Measurements from ENCODE around the gene STRN3. TPM values are rescaled to one million over a fixed set of nuclear protein-coding genes. Genes with fewer than 3 reads are reported as not detected.

STRN3 gene
- total RNA-seq, 6 experiments from 2014 or later, result 19.5 to 28.0 (median 21.5) TPM

- H3K27me3 ChIP-seq, result no peaks in the 10 kb centered on the region
- intact Hi-C loops (cut with DNase I), result no loop called here
- H3K9me3 ChIP-seq, result no peaks in the 10 kb centered on the region
- TF ChIP-seq POLR2A (IDR thresholded peaks at IDR 0.05), result peak; percentile 35
- TF ChIP-seq, protein P1, sequence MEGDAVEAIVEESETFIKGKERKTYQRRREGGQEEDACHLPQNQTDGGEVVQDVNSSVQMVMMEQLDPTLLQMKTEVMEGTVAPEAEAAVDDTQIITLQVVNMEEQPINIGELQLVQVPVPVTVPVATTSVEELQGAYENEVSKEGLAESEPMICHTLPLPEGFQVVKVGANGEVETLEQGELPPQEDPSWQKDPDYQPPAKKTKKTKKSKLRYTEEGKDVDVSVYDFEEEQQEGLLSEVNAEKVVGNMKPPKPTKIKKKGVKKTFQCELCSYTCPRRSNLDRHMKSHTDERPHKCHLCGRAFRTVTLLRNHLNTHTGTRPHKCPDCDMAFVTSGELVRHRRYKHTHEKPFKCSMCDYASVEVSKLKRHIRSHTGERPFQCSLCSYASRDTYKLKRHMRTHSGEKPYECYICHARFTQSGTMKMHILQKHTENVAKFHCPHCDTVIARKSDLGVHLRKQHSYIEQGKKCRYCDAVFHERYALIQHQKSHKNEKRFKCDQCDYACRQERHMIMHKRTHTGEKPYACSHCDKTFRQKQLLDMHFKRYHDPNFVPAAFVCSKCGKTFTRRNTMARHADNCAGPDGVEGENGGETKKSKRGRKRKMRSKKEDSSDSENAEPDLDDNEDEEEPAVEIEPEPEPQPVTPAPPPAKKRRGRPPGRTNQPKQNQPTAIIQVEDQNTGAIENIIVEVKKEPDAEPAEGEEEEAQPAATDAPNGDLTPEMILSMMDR (IDR thresholded peaks at IDR 0.05), result no peak
- peak overlapping the region; percentile 98 to 99 (median 98) for H3K27ac ChIP-seq
- ATAC-seq (peak in 3 of 4 donors; percentile 7 to 36 (median 8)), DNase-seq (no peak)
- peaks cover 0 to 6% (median 1%) of the 10 kb centered on the region in 4 donors for H3K36me3 ChIP-seq
- H3K4me3 ChIP-seq, result peak overlapping the region; percentile 92 to 95 (median 93)
- peaks cover 0 to 25% (median 2%) of the 10 kb centered on the region in 4 donors for H3K4me1 ChIP-seq
These were observed 2.1 kb downstream of the STRN3 start for GRCh38 chr14:31024010-31024480.

- Histone ChIP-seq H3K36me3 (peaks cover 0 to 6% (median 1%) of the 10 kb centered on the region in 4 donors), H3K4me3 (no peak overlapping the region), H3K27ac (peak overlapping the region in 1 of 3 donors; percentile 98), H3K27me3 (no peaks in the 10 kb centered on the region), H3K9me3 (no peaks in the 10 kb centered on the region), H3K4me1 (peaks cover 0 to 30% (median 2%) of the 10 kb centered on the region in 4 donors)
- no peak for TF ChIP-seq POLR2A (IDR thresholded peaks at IDR 0.05)
- no peak for ATAC-seq
- intact Hi-C loops (cut with DNase I), result no loop called here
- no peak for DNase-seq
- 52% methylated on average over 2 of the region's 2 CpGs for WGBS (ENCODE audit: insufficient coverage, low coverage, low lambda C conversion rate, missing lambda C conversion rate)
These were observed 3.8 kb downstream of the STRN3 start for GRCh38 chr14:31022386-31022785.

DNA sequence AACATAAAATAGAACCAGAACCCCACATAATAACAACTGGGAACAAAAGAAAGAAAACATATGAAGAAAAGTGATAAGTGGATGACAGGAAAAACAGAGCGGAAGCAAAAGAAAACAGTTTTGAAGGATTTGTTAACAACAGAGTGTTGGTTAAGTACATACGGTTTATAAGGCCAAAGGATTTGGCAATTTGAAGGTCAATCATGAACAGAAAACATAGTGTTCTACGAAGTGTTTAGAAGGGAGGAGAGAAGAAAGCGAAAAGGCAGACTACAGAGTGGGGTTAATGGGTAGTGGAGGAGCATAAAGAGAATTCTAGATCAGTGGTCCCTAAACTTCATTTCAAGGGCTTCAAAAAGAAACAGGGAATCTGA, 4.6 kb downstream of the STRN3 start:
- Histone ChIP-seq H3K27me3 (no peaks in the 10 kb centered on the region), H3K4me1 (peaks cover 0 to 30% (median 2%) of the 10 kb centered on the region in 4 donors), H3K27ac (peak overlapping the region in 2 of 3 donors; percentile 36 to 55), H3K36me3 (peaks cover 0 to 6% (median 1%) of the 10 kb centered on the region in 4 donors), H3K9me3 (no peaks in the 10 kb centered on the region), H3K4me3 (no peak overlapping the region)
- ATAC-seq (no peak), DNase-seq (no peak)
- 27% methylated on average over 4 of the region's 4 CpGs for WGBS (ENCODE audit: insufficient coverage, low coverage, low lambda C conversion rate, missing lambda C conversion rate)
- intact Hi-C loops (cut with DNase I), result no loop called here
- TF ChIP-seq POLR2A (IDR thresholded peaks at IDR 0.05), result no peak
- TF ChIP-seq, protein P1 (IDR thresholded peaks at IDR 0.05), result no peak

- Histone ChIP-seq H3K4me3 (no peak overlapping the region), H3K36me3 (peaks cover 0 to 6% (median 1%) of the 10 kb centered on the region in 4 donors), H3K9me3 (no peaks in the 10 kb centered on the region), H3K4me1 (peaks cover 0 to 30% (median 2%) of the 10 kb centered on the region in 4 donors), H3K27me3 (no peaks in the 10 kb centered on the region), H3K27ac (peak overlapping the region in 1 of 3 donors; percentile 55)
- DNase-seq (no peak), ATAC-seq (no peak)
- no peak for TF ChIP-seq POLR2A (IDR thresholded peaks at IDR 0.05)
- TF ChIP-seq, protein P1 (IDR thresholded peaks at IDR 0.05), result no peak
- 57% methylated on average over 6 of the region's 8 CpGs for WGBS (ENCODE audit: insufficient coverage, low coverage, low lambda C conversion rate, missing lambda C conversion rate)
- intact Hi-C loops (cut with DNase I), result no loop called here
These were observed 5.2 kb downstream of the STRN3 start for GRCh38 chr14:31020834-31021575.

DNA sequence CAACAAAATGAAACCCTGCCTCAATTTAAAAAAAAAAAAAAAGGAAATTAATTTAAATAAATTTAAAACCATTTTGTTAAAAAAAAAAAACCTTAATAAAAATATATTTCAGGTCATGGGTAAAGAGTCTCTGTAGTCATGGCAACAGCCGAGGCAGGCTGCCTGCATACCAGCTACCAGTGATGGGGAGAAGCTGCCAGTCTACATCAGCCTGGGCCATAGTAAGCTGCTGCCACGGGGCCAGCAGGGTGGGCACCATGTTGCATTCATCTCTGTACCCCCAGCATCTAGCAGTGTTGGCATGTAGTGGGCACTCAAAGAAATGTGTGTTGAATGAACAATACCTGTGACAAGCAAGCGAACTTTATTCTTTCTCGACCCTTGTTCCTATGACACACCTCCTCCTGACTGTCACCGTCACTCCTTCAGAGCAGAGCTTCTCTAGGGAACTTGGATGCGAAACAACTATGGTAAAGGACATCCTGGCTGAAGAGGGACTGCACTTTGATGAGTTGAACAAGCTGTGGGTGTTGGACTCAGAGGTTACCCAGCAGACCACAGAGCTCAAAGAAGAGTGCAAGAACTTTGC, 8.0 kb downstream of the STRN3 start:
- TF ChIP-seq, protein P1 (IDR thresholded peaks at IDR 0.05), result no peak
- TF ChIP-seq POLR2A (IDR thresholded peaks at IDR 0.05), result no peak
- Histone ChIP-seq H3K9me3 (no peaks in the 10 kb centered on the region), H3K27ac (no peak overlapping the region), H3K4me3 (no peak overlapping the region), H3K36me3 (peaks cover 0 to 6% (median 1%) of the 10 kb centered on the region in 4 donors), H3K27me3 (no peaks in the 10 kb centered on the region), H3K4me1 (peaks cover 0 to 36% (median 5%) of the 10 kb centered on the region in 4 donors)
- ATAC-seq, result peak in 1 of 4 donors; percentile 13
- WGBS (ENCODE audit: insufficient coverage, low coverage, low lambda C conversion rate, missing lambda C conversion rate), result 89% methylated on average over 6 of the region's 6 CpGs
- no peak for DNase-seq
- intact Hi-C loops (cut with DNase I), result no loop called here

Data from right lobe of liver (tissue), 6 donors.